GM10266 (cell line): ENCODE results near the gene SMAP1.

ENCODE experiments used
- DNase-seq: peaks from one replicate; pipeline ENCODE4 v3.0.0; 2012; ENCODE audit errors: extremely low spot score
- CTCF ChIP-seq: IDR thresholded peaks from 2 replicates; pipeline ENCODE4 v1.5.1; 2012; ENCODE audit warnings: mild to moderate bottlenecking, low read depth; ENCODE audit not compliant: control insufficient read depth, insufficient read depth; ENCODE audit errors: missing control alignments

SMAP1 gene

GRCh38 chr6:70872469-70872868 lies 204.8 kb downstream of the SMAP1 start:
- DNase-seq, result no peak
- TF ChIP-seq CTCF, result no peak

- no peak for TF ChIP-seq CTCF
- no peak for DNase-seq
These were observed 206.7 kb downstream of the SMAP1 start for GRCh38 chr6:70874181-70874913.

- no peak for DNase-seq
- TF ChIP-seq CTCF, result no peak
These were observed 211.8 kb downstream of the SMAP1 start for GRCh38 chr6:70879496-70879895.

GRCh38 chr6:70884074-70884983 lies 216.6 kb downstream of the SMAP1 start:
- peak; percentile 70 for DNase-seq

GRCh38 chr6:70886071-70886470 lies 218.4 kb downstream of the SMAP1 start:
- TF ChIP-seq CTCF, result no peak

More at GRCh38 chr6:70884074-70884983, 216.6 kb downstream of the SMAP1 start:
- peak; percentile 82 for TF ChIP-seq CTCF

GRCh38 chr6:70886661-70887060 lies 219.0 kb downstream of the SMAP1 start:
- no peak for DNase-seq
- no peak for TF ChIP-seq CTCF

More at GRCh38 chr6:70886071-70886470, 218.4 kb downstream of the SMAP1 start:
- DNase-seq, result no peak
